Neural cell (in vitro differentiated cells): ENCODE data around the gene UTP3.

Experiments used
- EP300 ChIP-seq: fragments of 450-650 bp; conservative IDR thresholded peaks from 2 replicates; pipeline ENCODE4 v1.6.1; 2014; ENCODE audit warnings: antibody characterized with exemption, mild to moderate bottlenecking, moderate library complexity; ENCODE audit not compliant: poor library complexity, severe bottlenecking
- POLR2AphosphoS5 ChIP-seq: IDR thresholded peaks from 2 replicates; pipeline ENCODE4 v1.6.1; 2012
- TF ChIP-seq, protein P1 (sequence below): fragments of 450-650 bp; IDR thresholded peaks from 2 replicates; pipeline ENCODE4 v1.5.1; 2014; ENCODE audit warnings: antibody characterized with exemption, mild to moderate bottlenecking, moderate library complexity; ENCODE audit not compliant: poor library complexity, severe bottlenecking

DNA sequence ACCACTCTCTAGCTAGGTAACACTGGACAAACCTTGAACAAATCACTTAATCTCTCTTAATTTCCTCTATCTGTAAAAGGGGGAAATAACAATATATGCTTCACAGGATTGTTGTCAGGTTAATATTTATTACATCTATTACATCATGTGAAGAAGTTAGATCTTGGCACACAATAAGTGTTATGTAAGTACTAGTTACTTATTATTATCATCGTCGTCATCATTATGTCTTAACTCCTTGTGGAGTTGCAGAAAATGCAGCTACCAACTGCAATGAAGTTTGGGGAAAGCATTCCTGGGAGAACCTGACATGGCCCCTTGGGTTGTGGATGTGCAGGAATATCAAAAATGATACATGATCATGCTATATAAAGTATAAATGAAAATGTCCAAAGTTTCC lies 17.2 kb upstream of the UTP3 start:
- TF ChIP-seq, protein P1, sequence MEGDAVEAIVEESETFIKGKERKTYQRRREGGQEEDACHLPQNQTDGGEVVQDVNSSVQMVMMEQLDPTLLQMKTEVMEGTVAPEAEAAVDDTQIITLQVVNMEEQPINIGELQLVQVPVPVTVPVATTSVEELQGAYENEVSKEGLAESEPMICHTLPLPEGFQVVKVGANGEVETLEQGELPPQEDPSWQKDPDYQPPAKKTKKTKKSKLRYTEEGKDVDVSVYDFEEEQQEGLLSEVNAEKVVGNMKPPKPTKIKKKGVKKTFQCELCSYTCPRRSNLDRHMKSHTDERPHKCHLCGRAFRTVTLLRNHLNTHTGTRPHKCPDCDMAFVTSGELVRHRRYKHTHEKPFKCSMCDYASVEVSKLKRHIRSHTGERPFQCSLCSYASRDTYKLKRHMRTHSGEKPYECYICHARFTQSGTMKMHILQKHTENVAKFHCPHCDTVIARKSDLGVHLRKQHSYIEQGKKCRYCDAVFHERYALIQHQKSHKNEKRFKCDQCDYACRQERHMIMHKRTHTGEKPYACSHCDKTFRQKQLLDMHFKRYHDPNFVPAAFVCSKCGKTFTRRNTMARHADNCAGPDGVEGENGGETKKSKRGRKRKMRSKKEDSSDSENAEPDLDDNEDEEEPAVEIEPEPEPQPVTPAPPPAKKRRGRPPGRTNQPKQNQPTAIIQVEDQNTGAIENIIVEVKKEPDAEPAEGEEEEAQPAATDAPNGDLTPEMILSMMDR, result no peak
- TF ChIP-seq POLR2AphosphoS5, result no peak
- no peak for TF ChIP-seq EP300
